Middle frontal gyrus (tissue), 1 donor: Measurements from ENCODE around the gene NT5C1A.
A peak's percentile ranks its signal among the peaks of the same experiment; 100 is the strongest.

Experiments
- DNase-seq: peaks from one replicate; pipeline ENCODE4 v3.0.0-alpha.2; 2015; ENCODE audit warnings: low spot score; ENCODE audit errors: extremely low spot score

NT5C1A gene

DNA sequence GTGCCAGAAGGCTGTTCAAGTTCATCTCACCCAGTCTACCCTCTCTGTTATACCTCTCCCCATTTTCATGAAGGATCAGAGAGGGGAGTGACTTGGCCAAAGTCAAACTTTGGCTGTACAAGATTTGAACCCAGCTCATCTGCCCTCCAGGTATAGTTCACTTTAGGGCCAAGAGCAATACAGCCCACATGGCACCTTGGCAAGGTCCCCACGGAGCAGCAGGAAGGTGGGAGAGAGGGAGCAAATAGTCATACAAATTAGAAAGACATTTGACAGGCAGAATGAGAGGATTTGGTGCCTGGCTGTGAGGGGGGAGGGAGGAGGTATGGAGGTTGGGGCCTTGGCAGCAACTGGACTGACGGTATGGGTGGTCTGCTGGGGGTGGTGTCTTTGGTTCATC lies 18.3 kb upstream of the NT5C1A start:
- no peak for DNase-seq

DNA sequence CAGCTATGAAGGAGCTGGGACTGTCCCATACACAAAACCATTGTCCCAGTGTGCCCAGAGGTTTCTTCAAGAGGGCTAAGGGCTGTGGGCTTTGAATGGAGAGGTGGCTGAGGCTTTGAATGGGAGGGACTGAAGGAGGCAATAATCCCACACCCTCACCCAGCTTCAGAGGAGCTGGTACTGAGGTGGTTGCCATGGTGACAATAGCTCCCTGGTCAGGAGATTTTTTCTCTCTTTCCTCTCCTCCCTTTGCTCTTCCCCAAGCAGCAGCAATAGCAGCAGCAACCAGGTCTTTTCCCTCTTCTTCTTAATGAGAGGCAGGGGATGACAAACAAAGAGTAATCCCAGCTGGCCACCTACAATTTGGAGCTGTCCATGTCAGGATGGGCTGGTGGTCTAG lies 17.7 kb upstream of the NT5C1A start:
- peak; percentile 39 for DNase-seq

DNA sequence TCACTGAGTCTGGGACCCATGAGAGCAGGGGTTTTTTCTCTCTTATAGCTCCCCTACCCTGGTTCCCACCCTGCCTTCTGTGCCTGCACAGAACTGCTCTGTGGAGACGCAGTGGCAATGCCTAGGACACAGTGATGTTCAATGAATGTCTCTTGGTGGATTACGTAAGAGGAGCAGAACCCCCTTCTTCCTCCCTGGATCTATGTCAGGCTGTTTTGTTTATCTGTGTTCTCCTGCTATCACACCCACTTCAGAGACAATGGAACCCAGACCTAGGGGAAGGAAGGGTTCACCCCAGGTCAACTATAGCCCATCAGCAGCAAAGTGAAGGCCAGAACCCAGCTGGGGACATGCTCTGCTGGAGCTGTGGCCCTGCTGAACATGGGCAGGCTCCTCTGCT lies 17.3 kb upstream of the NT5C1A start:
- DNase-seq, result no peak

DNA sequence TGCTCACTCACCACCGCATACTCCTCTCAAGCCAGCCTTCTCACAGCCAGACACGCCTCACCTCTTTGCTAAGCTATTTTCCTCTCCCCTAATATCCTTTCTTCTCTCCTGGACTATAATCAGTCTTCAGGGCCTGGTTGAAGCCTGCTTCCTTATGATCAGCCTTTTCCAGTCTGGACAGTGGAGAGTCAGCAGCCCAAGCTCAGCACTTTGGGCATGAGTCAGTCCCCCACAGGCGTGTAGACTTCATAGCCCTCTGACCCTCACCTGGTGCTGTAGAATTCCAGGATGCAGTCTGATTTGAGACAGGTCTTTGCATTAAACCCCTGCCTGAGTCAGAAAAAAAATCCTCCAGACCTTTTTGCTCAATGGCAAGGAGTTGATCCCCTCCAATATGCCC lies 16.8 kb upstream of the NT5C1A start:
- DNase-seq, result no peak

DNA sequence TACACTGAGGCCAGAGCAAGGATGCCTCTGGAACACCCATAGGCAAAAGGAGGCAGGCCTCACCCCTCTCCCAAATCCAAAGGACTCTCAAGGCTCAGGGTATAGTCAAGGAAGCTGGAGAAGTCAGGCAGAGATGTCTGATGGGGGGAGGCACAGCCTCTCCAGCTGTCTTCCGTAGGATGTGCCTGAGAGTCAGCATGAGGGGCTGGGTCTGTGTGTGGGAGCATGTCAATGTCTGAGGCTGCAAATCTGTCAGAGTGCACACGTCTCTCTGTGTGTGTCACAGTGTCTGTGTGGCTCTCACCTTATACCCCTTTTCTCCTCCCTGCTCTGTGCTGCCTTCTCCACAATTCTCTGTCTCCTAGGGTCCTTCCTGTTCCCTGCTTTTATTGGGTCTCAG lies 15.3 kb upstream of the NT5C1A start:
- DNase-seq, result no peak

DNA sequence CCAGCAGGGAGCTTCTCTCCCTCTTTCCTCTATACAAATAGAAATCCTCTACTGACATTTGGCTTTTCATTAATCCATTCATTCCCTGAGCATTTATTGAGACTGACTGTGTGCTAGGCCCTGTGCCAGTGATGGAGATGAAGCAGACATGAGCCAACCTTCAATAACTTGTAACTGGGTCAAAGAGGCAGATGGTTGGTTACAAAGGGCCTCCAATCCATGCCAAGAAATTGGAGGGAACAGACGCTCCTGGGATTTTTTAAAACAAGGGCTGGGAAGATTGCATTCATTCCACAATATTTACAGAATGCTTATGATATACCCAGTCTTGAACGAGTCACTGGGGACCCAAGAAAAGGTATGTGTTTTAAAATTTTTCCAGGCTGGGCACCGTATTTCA lies 13.2 kb upstream of the NT5C1A start:
- DNase-seq, result no peak

DNA sequence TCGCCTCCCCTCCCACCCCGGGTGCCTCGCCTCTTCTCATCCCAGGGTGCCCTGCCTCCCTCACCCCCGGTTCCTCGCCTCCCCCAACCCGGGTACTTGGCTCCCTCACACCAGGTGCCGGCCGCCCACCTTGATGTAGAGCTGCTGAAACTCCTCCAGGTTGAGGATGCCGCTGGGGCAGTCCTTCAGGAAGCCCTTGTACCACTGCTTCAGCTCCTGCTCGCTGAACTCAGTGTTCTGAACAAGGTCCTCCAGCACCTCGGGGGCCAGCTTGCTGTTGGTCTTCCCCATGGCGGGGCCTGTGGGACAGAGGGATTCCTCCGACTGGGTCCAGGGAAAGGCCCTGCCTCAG lies 12.4 kb upstream of the NT5C1A start:
- no peak for DNase-seq

DNA sequence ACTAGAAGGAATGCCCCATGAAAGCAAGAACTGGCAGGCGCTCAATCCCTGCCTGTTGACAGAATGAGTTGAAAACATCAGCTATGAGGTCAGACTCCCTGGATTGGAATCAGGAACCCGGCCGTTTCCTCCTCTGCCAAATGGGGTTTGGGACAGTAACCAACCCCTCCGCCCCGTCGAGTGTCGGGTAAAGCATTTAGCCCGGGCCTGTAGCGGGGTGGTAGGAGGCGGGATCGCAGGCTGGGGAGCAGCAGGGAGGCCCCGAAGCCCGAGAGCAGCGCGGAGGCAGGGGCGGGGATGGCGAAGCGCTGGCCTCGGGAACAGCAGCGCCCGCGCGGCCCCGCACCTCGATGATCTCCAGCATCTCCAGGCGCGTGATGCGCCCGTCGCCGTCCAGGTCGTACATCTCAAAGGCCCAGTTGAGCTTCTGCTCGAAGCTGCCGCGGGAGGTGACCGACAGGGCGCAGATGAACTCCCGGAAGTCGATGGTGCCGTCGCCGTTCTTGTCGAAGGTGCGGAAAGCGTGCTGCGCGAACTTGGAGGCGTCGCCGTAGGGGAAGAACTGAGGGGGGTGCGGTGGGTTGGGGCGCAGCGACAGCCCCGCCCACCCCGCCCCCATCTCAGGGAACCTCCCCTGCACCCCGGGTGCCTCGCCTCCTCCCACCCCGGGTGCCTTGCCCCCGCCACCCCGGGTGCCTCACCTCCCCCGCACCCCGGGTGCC lies 11.8 kb upstream of the NT5C1A start:
- DNase-seq, result no peak

DNA sequence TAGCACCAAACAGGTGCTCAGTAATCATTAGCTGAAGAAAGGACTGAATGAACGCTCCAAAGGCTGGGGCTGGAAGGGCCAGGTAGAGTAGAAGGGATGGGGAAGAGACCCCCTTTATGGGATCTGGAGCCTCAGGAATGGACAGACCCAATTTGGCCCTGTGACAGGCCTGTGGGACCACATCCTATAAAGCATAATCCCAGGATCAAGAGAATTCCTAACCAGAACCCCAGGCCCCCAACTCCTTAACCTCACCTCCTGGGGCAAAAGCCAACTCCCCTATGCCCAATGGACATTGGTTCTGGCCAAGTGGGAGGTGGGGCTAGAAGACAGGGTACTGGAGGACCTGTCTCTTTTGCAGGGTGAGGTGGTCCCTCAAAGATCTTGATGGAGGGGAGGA lies 10.1 kb upstream of the NT5C1A start:
- no peak for DNase-seq

DNA sequence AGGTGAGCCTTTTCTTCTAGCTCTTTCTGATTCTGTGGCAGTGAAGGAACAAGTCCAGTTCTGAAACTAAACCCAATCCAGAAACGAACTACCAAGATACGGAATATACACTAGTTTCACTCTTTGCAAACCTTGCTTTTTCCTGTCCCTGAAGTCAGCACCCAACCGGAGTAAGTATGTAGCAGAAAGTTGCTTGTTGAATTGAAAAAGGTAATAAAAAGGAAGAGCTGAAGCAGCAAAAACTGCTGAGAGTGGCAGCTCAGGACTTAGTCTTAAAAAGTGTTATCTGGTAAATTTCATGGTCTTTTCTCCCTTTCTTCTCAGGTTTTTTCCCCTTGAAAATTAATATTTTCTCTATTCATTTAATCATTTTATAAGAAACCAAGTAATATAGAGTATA lies 9.4 kb upstream of the NT5C1A start:
- no peak for DNase-seq

DNA sequence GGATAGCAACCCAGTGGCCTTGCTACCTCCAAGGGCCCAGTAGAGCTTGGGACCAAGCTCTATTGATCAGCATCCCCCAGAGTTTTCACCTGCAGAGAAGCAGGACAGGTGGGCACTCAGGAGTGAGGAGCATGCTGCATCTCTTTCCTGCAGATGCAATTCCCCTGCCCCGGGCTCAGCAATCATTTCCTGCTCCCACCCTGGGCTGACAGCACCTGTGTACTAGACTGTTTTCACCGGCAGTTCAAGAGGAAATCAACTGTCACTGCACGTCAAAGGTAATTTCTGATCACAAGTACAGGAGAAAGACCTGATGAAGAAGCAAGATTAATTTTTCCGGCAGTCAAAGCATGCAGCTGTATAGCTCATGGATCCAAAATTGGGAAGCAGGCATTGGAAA lies 8.8 kb upstream of the NT5C1A start:
- DNase-seq, result no peak

DNA sequence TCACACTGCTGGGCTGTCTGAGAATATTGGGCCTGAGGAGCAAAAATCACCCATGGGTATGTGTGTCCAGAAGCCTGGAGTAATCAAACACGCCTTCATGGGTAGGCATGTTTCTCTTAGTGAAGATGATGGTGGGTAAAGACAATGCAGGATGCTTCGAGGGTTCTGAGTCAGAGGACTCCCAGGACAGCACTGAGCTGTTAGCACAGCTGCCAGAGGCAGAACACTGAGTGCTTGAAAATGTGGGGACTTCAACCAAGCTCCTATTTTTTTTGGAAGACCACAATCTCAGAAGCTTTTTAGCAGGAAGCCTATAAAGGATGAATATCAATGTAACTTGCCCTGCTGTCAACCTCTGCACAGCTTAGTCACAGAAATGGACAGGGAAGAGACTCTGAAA lies 7.9 kb upstream of the NT5C1A start:
- DNase-seq, result no peak

DNA sequence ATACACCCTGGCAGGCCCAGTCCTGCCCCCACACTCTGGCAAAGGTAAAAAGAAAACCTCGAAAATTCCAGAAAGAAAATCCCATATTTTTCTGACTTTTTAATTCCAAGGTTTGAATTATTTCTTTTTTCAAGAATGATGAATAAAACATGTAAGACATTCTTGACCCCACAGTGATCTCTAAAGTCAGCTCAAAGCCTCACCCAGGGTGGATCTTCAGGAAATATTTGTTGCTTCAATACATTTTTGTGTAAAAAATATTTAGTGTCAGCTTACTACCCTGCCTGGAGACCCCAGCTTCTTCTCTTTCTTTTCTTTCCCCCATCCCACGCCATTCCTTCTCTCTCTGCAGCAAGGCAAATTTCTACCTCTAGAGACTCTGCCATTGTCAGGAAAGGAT lies 7.0 kb upstream of the NT5C1A start:
- no peak for DNase-seq

DNA sequence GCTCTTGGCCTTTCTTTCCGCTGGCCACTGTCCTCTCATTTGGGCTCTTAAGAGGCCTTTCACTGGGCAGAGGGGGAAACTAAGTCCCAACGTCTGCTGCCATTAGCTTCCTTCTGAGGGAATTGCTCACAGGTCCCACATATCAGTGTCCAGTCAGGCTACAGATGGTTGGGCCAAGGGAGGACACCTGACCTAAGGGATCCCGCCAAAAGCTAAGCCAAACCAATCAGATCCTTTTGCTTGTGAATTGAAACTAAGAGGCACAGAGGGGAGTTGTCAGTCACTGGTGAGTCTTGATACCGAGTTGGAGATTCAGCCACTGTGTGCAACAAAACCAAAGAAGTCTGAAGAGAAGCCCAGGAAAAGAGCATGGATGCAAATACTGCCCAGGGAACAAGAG lies 5.7 kb upstream of the NT5C1A start:
- no peak for DNase-seq

DNA sequence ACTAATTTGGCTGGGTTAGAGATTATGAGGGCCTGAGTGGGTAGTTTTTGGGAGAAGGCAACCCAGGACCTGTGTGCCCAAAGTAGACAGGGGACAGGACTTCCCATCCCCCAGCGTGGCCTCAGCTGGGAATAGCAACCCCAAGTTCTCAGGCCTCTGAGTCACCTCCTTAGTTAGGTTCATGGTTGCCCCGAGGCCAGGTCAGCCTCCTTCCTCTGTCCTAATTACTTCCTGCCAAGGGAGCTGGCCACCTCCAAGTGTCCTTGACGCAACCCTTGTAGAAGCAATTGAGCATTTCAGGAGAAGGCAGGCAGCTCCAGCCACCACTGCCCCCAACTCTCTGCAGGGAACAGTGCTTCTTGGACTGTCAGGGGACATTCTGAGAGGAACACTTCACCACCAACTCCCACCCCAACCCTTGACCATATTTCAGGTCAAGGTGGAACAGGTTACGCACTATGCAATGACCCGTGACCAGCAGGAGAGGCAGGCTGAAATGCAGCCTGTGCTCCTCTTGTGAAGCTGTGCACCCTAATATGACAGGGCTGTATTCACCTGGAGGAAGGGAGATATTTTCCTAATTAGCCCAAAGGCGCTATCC lies 5.1 kb upstream of the NT5C1A start:
- DNase-seq, result no peak

DNA sequence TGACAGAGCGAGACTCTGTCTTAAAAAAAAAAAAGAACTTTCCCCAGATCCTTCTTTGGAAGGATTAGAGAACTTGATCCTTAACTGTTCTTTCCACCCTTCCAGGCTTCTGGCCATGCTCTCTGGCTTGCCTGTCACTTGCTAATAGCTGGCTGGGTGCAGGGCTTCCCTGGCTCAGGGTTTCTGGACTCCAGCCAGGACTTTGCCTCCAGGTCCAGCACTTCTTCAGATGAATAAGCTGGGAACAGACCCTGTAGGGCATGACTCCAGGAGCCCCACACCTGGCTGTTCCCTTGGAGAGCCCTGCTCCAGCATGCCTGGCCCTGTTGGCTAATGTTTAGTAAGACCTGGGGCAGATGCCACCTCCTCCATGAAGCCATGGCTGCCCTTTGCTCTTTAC lies 3.3 kb upstream of the NT5C1A start:
- DNase-seq, result no peak

DNA sequence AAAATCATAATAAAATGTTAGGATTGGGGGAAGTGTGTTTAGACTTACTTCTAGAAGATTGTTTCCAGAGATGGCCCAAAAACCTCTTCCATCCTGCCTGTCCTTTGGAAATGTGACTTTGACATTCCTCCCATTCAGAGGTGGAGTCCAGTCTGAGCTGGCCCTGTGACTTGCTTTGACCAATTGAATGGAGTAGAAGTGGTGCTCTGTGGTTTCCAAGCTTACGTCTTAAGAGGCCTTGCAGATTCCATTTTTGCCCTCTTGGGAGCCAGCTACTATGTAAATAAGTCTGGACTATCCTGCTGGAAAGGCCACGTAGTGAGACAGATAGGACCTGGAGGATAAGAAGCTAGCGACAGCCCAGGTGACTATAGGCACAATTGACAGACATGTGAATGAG lies 1.3 kb upstream of the NT5C1A start:
- DNase-seq, result no peak

DNA sequence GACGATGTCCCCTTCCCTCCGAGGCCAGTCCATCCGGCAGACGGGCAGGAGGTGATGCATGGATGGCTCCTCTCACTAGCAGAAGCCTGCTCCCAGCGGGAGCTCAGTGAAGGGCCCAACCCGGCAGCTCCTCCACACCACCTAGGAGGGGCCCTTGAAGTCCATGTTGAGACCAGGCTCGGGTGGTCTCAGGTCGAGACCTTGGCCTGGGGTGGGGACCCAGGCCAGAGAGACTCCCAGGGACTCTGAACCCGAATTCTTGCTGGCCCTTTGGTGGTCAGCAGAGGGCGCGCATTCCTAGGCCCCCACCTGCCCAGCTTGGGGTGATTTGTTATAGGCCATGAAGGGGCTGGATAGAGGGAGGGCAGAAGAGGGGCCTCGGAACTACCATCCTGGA lies 642 bp upstream of the NT5C1A start:
- no peak for DNase-seq

DNA sequence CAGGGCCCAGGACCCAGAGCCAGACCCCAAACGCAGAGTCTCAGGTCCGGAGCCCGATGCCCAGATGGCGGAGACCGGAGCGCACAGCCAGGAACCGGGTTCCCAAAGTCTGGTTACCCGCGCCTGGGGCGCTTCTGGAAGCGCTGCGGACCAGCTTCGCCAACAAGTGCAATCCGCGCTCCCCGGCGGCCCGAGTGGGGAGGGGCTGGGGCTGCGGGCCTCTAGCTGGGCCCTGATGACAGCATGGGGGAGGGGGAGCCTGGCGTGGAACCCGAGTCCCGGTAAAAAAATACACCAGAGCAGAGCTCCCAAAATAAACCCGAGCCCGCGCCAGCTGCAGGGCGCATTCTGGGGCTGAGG lies 494 bp downstream of the NT5C1A start:
- DNase-seq, result no peak

DNA sequence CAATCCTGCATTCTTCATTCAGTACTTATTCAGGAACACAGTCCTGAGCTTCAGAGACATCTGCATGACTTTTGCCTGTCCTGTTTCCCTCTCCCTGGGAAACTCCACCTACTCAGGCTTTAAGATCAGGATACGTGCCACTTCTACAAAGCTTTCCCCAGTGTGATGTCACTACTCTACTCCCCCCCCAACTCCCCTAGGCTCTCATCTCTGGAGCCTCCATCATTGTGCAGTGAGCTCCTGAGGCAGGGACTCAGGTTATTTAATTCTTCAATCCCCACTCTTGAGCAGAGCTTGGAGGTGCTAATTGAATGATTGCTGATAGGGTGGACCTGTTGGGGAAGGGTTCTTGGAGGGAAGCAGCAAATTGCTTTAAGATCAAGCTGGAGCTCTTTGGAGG lies 1.2 kb downstream of the NT5C1A start:
- DNase-seq, result no peak

DNA sequence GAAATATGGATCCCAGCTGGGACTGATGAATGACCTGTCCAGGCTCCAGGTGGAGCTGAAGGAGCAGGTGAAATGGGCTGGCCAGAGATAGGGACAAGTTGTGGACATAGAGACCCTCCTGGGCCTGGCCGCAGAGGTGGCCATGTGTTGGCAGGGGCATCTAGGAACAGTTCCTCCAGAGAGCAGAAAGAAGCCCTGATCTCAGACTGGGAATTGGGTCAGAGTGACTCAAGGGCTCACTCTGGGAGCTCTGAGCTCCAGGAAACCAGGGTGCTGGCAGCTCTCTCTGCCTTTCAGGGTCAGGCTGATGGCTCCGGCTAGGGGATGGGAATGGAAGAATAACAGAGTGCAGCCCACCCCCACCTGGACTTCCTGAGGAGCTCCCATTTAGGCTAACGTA lies 3.0 kb downstream of the NT5C1A start:
- DNase-seq, result no peak

DNA sequence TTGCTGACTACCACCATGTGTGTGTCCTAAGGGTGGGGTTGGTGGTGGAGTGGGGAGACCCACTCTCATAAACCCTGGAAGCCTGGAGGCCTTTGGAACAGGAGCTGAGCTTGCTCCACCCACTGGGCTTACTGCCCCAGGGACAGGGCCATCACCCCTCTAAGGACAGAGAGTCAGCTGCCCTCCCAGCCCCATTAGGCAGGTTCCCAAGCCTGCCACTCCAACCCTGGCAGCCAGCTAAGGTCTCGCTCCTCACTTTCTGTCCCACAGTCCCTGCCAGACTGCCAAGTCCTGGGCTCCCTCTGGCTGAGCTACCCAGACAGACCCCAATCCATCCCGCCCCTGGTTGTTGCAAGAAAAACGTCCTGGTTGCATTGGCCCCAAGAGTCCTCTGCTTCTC lies 3.8 kb downstream of the NT5C1A start:
- no peak for DNase-seq

DNA sequence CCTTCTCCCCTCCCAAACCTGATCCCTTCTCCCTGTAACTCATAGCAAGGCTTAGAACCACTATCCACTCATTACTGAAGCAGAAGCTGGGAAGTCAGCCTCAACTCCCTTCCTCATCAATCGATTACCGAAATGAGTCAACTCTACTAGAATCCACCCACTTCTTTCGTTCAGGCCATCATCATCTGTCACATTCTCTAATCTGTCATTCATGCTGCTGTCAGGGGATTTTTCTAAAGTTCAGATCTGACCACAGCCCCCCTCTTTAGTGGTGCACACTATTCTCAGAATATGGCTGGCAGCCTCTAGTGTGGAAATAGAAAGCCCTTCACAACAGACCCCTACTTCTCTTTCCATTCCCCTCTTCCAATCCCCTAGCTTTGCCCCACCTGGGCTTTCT lies 5.1 kb downstream of the NT5C1A start:
- DNase-seq, result no peak

DNA sequence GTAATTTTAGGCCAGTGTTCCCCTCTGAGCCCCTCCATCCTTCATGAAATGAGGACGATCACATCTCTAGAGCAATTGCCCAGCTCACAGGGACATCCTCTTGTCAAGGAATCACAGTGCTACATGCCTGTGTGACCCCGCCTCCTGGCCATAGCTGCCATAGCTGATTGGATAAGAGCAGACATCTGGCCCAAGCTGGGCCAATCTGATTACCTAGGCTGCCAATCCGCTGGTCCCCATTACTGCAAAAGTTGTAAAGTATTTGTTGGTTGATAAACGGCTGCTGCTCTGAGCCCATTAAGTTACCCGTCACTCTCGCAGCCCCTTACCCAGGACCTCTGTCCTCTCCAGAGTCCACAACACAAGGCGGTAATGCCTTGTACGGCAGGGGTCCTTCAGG lies 8.3 kb downstream of the NT5C1A start:
- DNase-seq, result no peak
